Measurements from ENCODE around the gene DUSP23. TPM values are rescaled to one million over a fixed set of nuclear protein-coding genes. Genes with fewer than 3 reads are reported as not detected.

DUSP23 gene
- 10 to 100 TPM; 48.1 to 56.9 TPM for total RNA-seq
- long read RNA-seq, transcript DUSP23-201 (2 exons, 756 nt) = major isoform, 44 of 84 reads
- long read RNA-seq, transcript DUSP23-202 (3 exons, 694 nt) = minor isoform, 33 of 84 reads
- long read RNA-seq, transcript DUSP23-203 (3 exons, 729 nt) = minor isoform, 5 of 84 reads
- long read RNA-seq, partial matches to known transcripts = 0 of 84 reads
- long read RNA-seq, other reads (novel, unspliced or antisense) = 2 of 84 reads

- DNase-seq (peak; percentile 97), ATAC-seq (peak; percentile 96)
- intact Hi-C loops (cut with DNase I, micrococcal nuclease) = no loop called here
Observed at GRCh38 chr1:159780583-159781582, at the start of gene DUSP23. TSS of gene DUSP23 (plus strand) at chr1:159780962. CDS start at chr1:159781101, 139 bp downstream.

DNA sequence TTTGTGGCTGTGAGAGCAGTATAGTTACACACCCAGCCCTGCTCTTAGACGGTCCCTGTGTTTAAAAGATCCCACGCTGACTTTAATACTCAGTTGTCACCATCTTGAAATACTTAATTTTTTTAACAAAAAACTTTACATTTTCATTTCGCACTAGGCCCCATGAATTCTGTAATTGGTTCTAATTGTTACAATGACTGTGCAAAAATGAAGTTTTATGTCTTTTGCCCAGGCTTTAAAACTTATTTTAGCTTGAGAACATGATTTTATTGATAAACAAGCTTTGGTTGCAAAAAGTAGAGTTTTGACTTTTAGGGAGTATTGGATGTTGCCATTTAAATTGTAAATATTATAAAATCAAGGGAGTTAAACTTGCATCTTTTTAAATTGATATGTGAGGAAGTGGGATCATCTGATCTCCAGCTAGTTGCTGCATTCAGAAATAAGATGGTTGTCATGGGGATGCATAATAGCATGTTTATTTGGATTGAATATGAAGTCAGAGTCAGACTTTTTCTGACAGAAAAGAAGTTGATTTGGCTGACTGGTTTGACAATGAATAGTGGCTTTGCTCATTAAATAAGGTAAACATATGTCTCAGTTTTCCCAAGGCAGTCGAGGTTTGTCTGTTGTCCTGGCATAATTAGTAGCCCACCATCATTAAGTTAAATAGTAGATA, 43.4 kb upstream of the DUSP23 start:
- no peak for ATAC-seq
- intact Hi-C loops (cut with DNase I, micrococcal nuclease) = no loop called here
- DNase-seq = no peak

DNA sequence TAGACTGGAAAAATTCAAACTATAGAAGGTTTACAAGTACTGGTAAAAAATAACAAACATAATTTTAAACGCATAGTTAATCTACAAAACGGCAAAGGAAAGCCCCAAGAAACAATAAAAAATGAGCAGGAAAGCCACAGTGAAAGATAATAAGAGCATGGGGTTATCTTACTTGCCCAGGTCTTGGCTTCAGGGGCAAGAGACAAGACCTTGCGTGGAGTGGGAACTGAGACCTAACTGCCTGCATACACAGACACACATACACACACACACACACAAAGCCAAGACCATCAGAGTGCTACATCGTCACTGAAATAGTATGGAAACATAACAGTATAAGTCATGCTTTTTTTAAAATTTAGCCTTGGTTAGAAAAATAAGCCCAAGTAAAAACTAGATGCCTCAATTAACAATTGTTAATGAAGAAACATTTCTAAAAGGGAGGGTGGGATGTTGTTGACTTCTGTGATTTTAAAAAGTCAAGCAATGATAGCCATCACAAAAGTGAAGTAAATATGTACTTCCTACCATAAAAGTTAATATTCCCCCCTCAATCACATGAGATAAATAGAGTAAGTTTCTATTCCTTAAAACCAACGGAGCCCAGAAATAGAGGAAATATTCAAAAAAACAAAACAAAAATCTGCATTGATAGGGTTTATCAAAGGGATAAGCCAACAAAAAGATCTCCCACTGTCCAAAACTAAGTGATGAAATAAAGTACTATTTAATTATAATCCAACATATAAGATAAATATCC, 36.9 kb upstream of the DUSP23 start:
- DNase-seq (no peak), ATAC-seq (no peak)

DNA sequence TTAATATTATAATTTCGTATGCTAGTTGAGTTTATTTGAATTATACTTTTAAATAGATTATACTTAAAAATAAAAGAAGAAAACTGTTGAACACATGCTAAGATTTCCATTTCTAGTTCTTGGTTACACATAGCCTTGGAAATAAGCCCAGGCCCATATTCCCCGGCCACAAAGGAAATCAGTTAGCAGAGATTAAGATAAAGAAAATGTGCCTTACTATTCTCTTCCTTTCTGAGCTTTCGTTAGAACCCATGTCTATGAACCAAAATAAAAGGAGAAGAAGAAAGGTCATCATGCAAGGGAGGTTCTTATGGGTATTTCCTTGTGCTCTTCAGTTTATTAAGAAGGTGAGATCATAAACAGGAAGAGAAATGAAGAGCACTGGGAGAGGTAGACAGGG, 34.1 kb upstream of the DUSP23 start:
- ATAC-seq = no peak
- intact Hi-C loops (cut with DNase I, micrococcal nuclease) = no loop called here
- no peak for DNase-seq

More for the DNA sequence above, 36.9 kb upstream of the DUSP23 start:
- intact Hi-C loops (cut with DNase I, micrococcal nuclease) = no loop called here

DNA sequence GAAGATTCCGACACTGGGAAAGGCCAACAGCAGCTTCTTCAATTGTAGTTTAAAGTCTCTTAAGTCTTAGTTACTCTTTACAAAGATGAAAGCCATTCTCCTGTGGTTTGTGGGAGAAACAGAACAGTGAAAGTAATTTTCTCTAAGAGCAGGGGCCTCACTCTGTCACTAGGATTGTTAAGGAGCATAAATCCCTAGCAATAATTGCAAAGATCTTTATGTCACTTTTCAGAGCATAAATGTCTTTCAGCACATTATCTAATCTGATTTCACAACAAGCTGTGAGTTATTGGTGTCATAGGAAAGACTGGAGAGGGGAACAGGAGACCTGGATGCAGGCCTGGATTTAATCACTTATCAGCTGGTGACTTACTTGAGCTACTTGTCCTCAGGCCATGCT, 32.4 kb upstream of the DUSP23 start:
- ATAC-seq (no peak), DNase-seq (no peak)
- intact Hi-C loops (cut with DNase I, micrococcal nuclease) = no loop called here

GRCh38 chr1:159749630-159750029, 31.1 kb upstream of the DUSP23 start:
- ATAC-seq (no peak), DNase-seq (no peak)
- intact Hi-C loops (cut with DNase I, micrococcal nuclease) = no loop called here

DNA sequence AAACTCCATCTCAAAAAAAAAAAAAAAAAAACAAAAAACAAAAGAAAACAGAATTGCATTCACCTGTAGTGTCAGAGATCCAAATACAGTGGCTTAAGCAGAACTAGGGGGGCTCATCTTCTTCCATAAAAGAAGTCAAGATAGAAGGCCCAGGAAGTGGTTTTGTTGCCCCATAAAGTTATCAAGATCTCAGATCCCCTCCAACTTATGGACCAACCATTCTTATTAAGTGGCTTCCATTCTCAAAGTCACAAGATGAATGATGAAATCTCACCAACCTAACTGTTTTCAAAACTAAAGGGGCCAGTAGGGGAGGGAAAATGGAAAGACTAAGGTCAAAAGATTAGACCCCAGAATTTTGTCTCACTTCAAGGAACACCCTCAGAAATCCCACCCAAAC, 30.1 kb upstream of the DUSP23 start:
- ATAC-seq = no peak
- intact Hi-C loops (cut with DNase I, micrococcal nuclease) = no loop called here

GRCh38 chr1:159751031-159751430, 29.7 kb upstream of the DUSP23 start:
- intact Hi-C loops (cut with DNase I, micrococcal nuclease) = no loop called here
- ATAC-seq (no peak), DNase-seq (no peak)

More for the DNA sequence above, 30.1 kb upstream of the DUSP23 start:
- no peak for DNase-seq

DNA sequence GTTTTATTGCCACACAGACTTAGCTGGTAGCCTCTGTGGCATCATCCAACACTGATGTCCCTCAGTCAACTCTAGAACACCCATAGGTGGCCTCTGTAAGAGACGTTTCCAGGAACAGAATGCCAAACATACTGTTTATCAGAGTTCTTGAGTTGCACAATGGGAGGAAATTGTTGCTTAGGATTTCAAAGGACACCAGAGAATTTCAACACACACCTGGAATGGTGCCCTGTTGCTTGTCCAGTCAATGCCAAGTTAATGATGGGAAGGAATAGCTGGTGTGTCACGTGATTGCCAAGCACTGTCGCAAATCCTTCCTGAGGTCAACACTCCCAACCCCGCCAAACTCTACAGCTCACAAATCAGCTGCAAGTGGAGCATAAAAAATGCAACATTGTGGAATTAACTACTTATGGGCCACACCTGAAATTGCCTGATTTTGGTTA, 28.6 kb upstream of the DUSP23 start:
- intact Hi-C loops (cut with DNase I, micrococcal nuclease) = no loop called here

DNA sequence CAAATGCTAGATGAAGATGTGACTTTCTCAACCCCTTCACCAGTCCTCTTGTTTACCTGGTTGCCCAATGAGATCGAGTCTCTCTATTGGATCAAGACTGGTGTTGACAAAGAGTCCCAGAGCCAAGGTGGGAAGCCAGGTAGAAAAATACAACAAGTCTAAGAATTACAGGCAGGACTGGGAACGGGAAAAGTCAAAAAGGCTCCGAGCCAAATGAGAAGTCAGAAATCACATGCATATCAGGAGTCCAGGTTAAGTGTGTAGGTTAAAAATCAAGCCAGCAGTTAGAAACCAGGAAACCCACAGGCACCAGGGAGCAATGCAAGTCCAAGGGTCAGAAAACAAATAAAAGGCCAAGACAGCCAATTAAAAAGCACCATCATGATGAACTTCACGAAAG, 27.4 kb upstream of the DUSP23 start:
- DNase-seq (peak; percentile 7 to 42), ATAC-seq (peak; percentile 97)
- intact Hi-C loops (cut with DNase I, micrococcal nuclease) = no loop called here

More for the DNA sequence above, 28.6 kb upstream of the DUSP23 start:
- DNase-seq (peak; percentile 9 to 57), ATAC-seq (peak; percentile 33)

DNA sequence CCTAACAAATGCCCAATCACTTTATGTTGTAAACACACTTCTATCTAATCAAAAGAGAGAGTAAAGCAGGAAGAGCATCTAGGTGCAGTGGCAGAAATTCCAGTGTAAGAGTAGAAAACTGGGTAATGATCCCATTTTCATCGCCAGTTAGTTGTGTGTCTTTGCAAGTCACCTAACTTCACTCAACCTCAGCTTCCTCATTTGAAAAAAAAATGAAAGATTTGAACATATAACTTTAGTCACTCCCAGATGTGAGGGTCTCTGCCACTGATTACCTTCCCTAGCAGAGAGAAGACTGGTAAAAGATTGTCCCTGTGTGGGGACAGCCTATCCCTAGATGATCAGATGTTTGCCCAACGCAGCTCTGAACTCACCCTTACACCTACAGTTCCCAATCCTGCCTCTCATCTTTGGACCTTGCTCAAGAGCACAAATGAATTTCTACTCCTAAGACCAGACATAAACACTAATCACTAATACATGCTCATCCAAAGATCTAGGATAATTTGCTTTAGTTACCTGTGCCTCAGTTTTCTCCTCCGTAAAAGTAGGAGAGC, 25.2 kb upstream of the DUSP23 start:
- ATAC-seq (no peak), DNase-seq (no peak)
- intact Hi-C loops (cut with DNase I, micrococcal nuclease) = no loop called here

DNA sequence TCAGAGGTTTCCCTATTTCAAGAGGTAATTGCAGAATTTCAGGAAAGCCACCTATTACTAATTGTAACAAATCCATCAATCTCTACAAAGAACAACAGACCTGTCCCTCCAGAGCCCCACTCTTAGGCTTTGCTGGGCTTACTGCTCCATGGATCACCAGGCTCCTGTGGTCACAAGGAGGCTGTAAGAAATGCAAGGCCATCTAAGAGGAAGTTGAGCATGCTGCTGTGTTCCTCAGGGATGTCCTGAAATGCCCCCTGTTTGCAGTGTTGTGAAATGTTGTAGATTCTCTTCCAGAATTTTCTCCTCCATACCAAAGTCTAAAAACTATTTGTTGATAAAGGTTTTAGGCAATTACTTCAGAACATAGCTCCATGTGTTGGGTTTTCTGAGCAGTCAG, 24.4 kb upstream of the DUSP23 start:
- intact Hi-C loops (cut with DNase I, micrococcal nuclease) = no loop called here
- DNase-seq (no peak), ATAC-seq (no peak)

DNA sequence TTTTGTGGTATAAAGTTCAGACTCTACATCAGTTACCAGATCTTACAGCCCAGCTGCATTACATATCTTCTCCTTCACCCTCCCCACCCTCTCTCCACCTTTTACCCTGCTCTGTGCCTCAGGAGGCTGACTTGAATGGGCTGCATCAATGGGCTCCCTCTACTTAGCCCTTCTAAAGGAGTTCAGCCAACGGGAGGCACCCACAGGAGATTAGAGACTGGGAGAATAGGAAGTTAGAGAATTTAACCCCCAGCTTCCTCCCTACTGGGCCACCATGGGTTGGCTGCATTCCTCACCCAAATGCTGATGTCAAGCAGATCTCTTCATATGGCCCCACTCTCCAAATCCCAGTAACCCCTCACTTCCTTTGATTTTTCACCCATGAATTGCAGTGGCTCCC, 17.1 kb upstream of the DUSP23 start:
- ATAC-seq (no peak), DNase-seq (no peak)
- intact Hi-C loops (cut with DNase I, micrococcal nuclease) = no loop called here

- no peak for ATAC-seq
- DNase-seq = no peak
- intact Hi-C loops (cut with DNase I, micrococcal nuclease) = no loop called here
Observed at GRCh38 chr1:159765806-159766205, 15.0 kb upstream of the DUSP23 start.

- DNase-seq (no peak), ATAC-seq (no peak)
Observed at GRCh38 chr1:159771127-159771895, 9.5 kb upstream of the DUSP23 start.

GRCh38 chr1:159774465-159774864, 6.3 kb upstream of the DUSP23 start:
- no peak for ATAC-seq
- intact Hi-C loops (cut with DNase I, micrococcal nuclease) = no loop called here
- no peak for DNase-seq

More at GRCh38 chr1:159771127-159771895, 9.5 kb upstream of the DUSP23 start:
- intact Hi-C loops (cut with DNase I, micrococcal nuclease) = no loop called here

DNA sequence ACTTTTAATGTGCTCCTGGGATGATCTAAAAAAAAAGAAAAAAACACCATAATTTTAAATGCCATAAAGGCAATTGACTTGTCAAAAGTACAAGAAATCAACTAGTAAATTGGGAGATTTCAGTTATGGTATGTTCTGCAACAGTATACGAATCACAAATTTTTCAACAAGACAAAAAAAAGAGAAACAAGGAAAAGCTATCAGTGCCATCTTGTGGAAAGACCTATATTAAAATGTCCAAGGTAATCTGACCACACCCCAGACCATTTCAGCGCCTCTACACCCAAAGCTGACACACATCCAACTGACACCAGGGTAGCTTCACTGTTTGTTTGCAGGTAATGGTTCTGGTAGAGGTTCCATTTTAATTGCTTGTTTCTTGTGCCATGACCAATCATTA, 5.0 kb upstream of the DUSP23 start:
- ATAC-seq (no peak), DNase-seq (no peak)
- intact Hi-C loops (cut with DNase I, micrococcal nuclease) = no loop called here

DNA sequence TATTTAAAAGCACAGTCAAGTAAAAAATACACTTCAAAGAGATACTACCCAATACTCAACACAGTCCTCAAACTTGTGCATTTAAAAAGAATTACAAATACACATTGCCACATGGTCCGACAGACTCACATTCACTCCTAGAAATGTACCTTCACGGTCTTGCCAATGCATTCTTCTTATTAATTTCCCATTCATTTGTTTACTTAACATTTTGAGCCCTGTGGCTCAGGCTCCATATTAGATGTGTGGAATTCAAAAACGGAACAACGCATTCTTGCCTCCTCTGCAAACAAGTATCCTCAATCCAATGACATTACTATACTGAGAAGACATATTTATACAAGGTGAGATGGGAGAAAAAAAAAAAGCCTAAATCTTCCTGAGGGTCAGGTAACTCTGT, 2.5 kb upstream of the DUSP23 start:
- no peak for ATAC-seq
- no peak for DNase-seq

More for the DNA sequence above, 2.5 kb upstream of the DUSP23 start:
- intact Hi-C loops (cut with DNase I, micrococcal nuclease) = no loop called here
